Measurements from ENCODE around the gene TFAP2C.

GRCh38 chr20:56595746-56596475 lies 33.2 kb upstream of the TFAP2C start:
- no peak for TF ChIP-seq CTCF (IDR thresholded peaks at IDR 0.05)
- TF ChIP-seq POLR2A (IDR thresholded peaks at IDR 0.05) = no peak

Data from prostate gland (tissue), 2 donors.